GM23248 (cell line): ENCODE measurements around the gene PLXDC1. TPM values are rescaled to one million over a fixed set of nuclear protein-coding genes. Genes with fewer than 3 reads are reported as not detected.

Source experiments
- DNase-seq: peaks from one replicate; pipeline ENCODE4 v3.0.0-alpha.2; 2015
- H2AFZ ChIP-seq: fragments of 200-600 bp; sonication (generic); 2 replicates; pipeline ENCODE4 v1.6.1; 2016; ENCODE audit warnings: antibody characterized with exemption
- H3F3A ChIP-seq: fragments of 200-600 bp; sonication (generic); 2 replicates; pipeline ENCODE4 v1.6.1; 2016; ENCODE audit warnings: mild to moderate bottlenecking, antibody characterized with exemption, mixed run types; ENCODE audit not compliant: insufficient read depth
- H3K27ac ChIP-seq: fragments of 200-600 bp; sonication (generic); 2 replicates; pipeline ENCODE4 v1.5.1; 2016; ENCODE audit warnings: mild to moderate bottlenecking
- H3K27me3 ChIP-seq: fragments of 200-600 bp; sonication (generic); replicated peaks from 2 replicates; pipeline ENCODE4 v1.6.1; 2016; ENCODE audit warnings: mild to moderate bottlenecking; ENCODE audit not compliant: insufficient read depth
- H3K36me3 ChIP-seq: fragments of 200-600 bp; sonication (generic); 2 replicates; pipeline ENCODE4 v1.6.1; 2016; ENCODE audit warnings: low read depth, mild to moderate bottlenecking
- H3K4me1 ChIP-seq: fragments of 200-600 bp; sonication (generic); 2 replicates; pipeline ENCODE4 v1.6.1; 2016; ENCODE audit warnings: mild to moderate bottlenecking; ENCODE audit not compliant: insufficient read depth
- H3K4me2 ChIP-seq: fragments of 200-600 bp; sonication (generic); one replicate; pipeline ENCODE4 v1.6.1; 2016; ENCODE audit warnings: mild to moderate bottlenecking; ENCODE audit not compliant: unreplicated experiment
- H3K4me3 ChIP-seq: fragments of 200-600 bp; sonication (generic); 2 replicates; pipeline ENCODE4 v1.5.1; 2016; ENCODE audit warnings: mild to moderate bottlenecking
- H3K79me2 ChIP-seq: fragments of 200-600 bp; sonication (generic); 2 replicates; pipeline ENCODE4 v1.6.1; 2016; ENCODE audit warnings: mild to moderate bottlenecking; ENCODE audit not compliant: insufficient read depth
- H3K9ac ChIP-seq: fragments of 200-600 bp; sonication (generic); 2 replicates; pipeline ENCODE4 v1.6.1; 2016; ENCODE audit warnings: mild to moderate bottlenecking
- H3K9me2 ChIP-seq: fragments of 200-600 bp; sonication (generic); 2 replicates; pipeline ENCODE4 v1.6.1; 2016; ENCODE audit warnings: mixed run types, mild to moderate bottlenecking, moderate library complexity; ENCODE audit not compliant: insufficient read depth
- H3K9me3 ChIP-seq: fragments of 200-600 bp; sonication (generic); one replicate; pipeline ENCODE4 v1.6.1; 2017; ENCODE audit warnings: low read depth
- H4K20me1 ChIP-seq: fragments of 200-600 bp; sonication (generic); 2 replicates; pipeline ENCODE4 v1.6.0; 2016; ENCODE audit not compliant: insufficient read depth
- EZH2 ChIP-seq: fragments of 200-600 bp; sonication (generic); IDR thresholded peaks from 2 replicates; pipeline ENCODE4 v1.6.1; 2018; ENCODE audit warnings: antibody characterized with exemption, mild to moderate bottlenecking; ENCODE audit not compliant: insufficient read depth, poor library complexity, severe bottlenecking
- EZH2phosphoT487 ChIP-seq: fragments of 200-600 bp; sonication (generic); IDR thresholded peaks from 2 replicates; pipeline ENCODE4 v1.6.1; 2018; ENCODE audit warnings: antibody characterized with exemption, moderate library complexity, mild to moderate bottlenecking, low read depth; ENCODE audit not compliant: insufficient read depth
- WGBS, 2 experiments: methylation state at CpG; one replicate each; pipeline ENCODE4 v1.1.6; 2015 to 2017; ENCODE audit warnings: low lambda C conversion rate in 2 of 2, low coverage in 1 of 2; ENCODE audit errors: missing lambda C conversion rate in 2 of 2; 5-methylcytosine and 5-hydroxymethylcytosine counted together
- in situ Hi-C: fragments of 300-500 bp; cut with MboI; formaldehyde crosslinking; loops from 2 replicates; pipeline ENCODE4 v1.15.0; 2020
- polyA plus RNA-seq: library from polyadenylated mRNA; unstranded; fragments of >200 nt; fragmentation: Nextera tagmentation; extraction: Ambion mirVana; gene quantifications from 2 replicates; pipeline ENCODE4 v1.2.1, GENCODE V29; 2016
- total RNA-seq: library from RNA; depleted of rRNA; stranded (reverse); fragments of >200 nt; shearing (Covaris generic); gene quantifications from 2 replicates; pipeline ENCODE4 v1.2.3, GENCODE V29; 2014

Gene PLXDC1
- total and polyA plus RNA-seq, 2 experiments from 2014 or later: 0.24 TPM; not detected in 1

- in situ Hi-C loops: no loop called here
- TF ChIP-seq EZH2phosphoT487: no peak
- TF ChIP-seq EZH2: no peak
- H2AFZ ChIP-seq: no peak overlapping the region
- DNase-seq: no peak
- no peaks in the 10 kb centered on the region for H3K4me1 ChIP-seq
- H3K9me2 ChIP-seq: no peaks in the 10 kb centered on the region
- H4K20me1 ChIP-seq: no peaks in the 10 kb centered on the region
- H3K79me2 ChIP-seq: no peaks in the 10 kb centered on the region
- H3K9ac ChIP-seq: no peak overlapping the region
- no peaks in the 10 kb centered on the region for H3K9me3 ChIP-seq
- H3K4me2 ChIP-seq: no peak overlapping the region
- H3K4me3 ChIP-seq: no peak overlapping the region
- H3F3A ChIP-seq: no peaks in the 10 kb centered on the region
- H3K27ac ChIP-seq: no peak overlapping the region
- WGBS, 2 experiments: 72 to 77% methylated on average over 14 to 15 of the region's 15 CpGs
- no peaks in the 10 kb centered on the region for H3K27me3 ChIP-seq
- H3K36me3 ChIP-seq: no peaks in the 10 kb centered on the region
Observed at GRCh38 chr17:39090908-39091665, 60.4 kb downstream of the PLXDC1 start.

- TF ChIP-seq EZH2phosphoT487: no peak
- no peak for TF ChIP-seq EZH2
- H3K9ac ChIP-seq: no peak overlapping the region
- DNase-seq: no peak
- H3K27me3 ChIP-seq: peaks cover 4% of the 10 kb centered on the region; the same call in 1 of the 2 replicates
- H3F3A ChIP-seq: no peaks in the 10 kb centered on the region
- no peaks in the 10 kb centered on the region for H3K4me1 ChIP-seq
- H3K4me3 ChIP-seq: no peak overlapping the region
- in situ Hi-C loops: no loop called here
- H3K9me2 ChIP-seq: no peaks in the 10 kb centered on the region
- H3K36me3 ChIP-seq: no peaks in the 10 kb centered on the region
- H3K4me2 ChIP-seq: no peak overlapping the region
- no peaks in the 10 kb centered on the region for H3K9me3 ChIP-seq
- no peak overlapping the region for H3K27ac ChIP-seq
- no peaks in the 10 kb centered on the region for H4K20me1 ChIP-seq
- 65 to 75% methylated on average over 9 of the region's 9 CpGs for WGBS, 2 experiments
- H3K79me2 ChIP-seq: no peaks in the 10 kb centered on the region
- no peak overlapping the region for H2AFZ ChIP-seq
Observed at GRCh38 chr17:39090400-39090799, 61.0 kb downstream of the PLXDC1 start.

- no peaks in the 10 kb centered on the region for H3K36me3 ChIP-seq
- H4K20me1 ChIP-seq: no peaks in the 10 kb centered on the region
- in situ Hi-C loops: no loop called here
Observed at GRCh38 chr17:39084558-39084957, 66.9 kb downstream of the PLXDC1 start.

GRCh38 chr17:39083270-39083669 lies 68.2 kb downstream of the PLXDC1 start:
- Histone ChIP-seq H3K9me3 (no peaks in the 10 kb centered on the region), H2AFZ (no peak overlapping the region), H3K79me2 (no peaks in the 10 kb centered on the region), H3F3A (peaks cover 9% of the 10 kb centered on the region; the same call in 1 of the 2 replicates), H4K20me1 (no peaks in the 10 kb centered on the region), H3K4me2 (peak overlapping the region; percentile 31), H3K36me3 (no peaks in the 10 kb centered on the region), H3K27me3 (peaks cover 10% of the 10 kb centered on the region), H3K4me3 (no peak overlapping the region), H3K4me1 (peaks cover 24% of the 10 kb centered on the region), H3K9ac (no peak overlapping the region), H3K27ac (no peak overlapping the region), H3K9me2 (no peaks in the 10 kb centered on the region)
- in situ Hi-C loops: no loop called here
- 92 to 97% methylated on average over 5 of the region's 5 CpGs for WGBS, 2 experiments
- no peak for DNase-seq
- TF ChIP-seq EZH2phosphoT487 (no peak), EZH2 (no peak)

More at GRCh38 chr17:39084558-39084957, 66.9 kb downstream of the PLXDC1 start:
- Histone ChIP-seq H3K79me2 (no peaks in the 10 kb centered on the region), H3K9me2 (no peaks in the 10 kb centered on the region), H2AFZ (no peak overlapping the region), H3K27me3 (peaks cover 10% of the 10 kb centered on the region), H3K9me3 (no peaks in the 10 kb centered on the region), H3K27ac (no peak overlapping the region), H3K4me2 (no peak overlapping the region), H3K9ac (no peak overlapping the region), H3K4me1 (peaks cover 24% of the 10 kb centered on the region), H3F3A (peaks cover 9% of the 10 kb centered on the region; the same call in 1 of the 2 replicates), H3K4me3 (no peak overlapping the region)
- 77 to 82% methylated on average over 11 of the region's 11 CpGs for WGBS, 2 experiments
- DNase-seq: no peak
- TF ChIP-seq EZH2phosphoT487 (no peak), EZH2 (no peak)
